NCI-H526 (cell line): ENCODE results near the gene BPGM.
"Not testable (repeated sequence)": the region's sequence is repeated elsewhere in the genome, so short reads cannot be mapped to it uniquely, and the experiment has no call there.

Source experiments
- DNase-seq, 2 experiments: peaks; one replicate each; lab custom pipeline; 2025; lab: John Stamatoyannopoulos, UW

BPGM gene

GRCh38 chr7:134632052-134632451 is 14.6 kb upstream of the BPGM start:
- peak; percentile 90 to 91 for DNase-seq

- peak; percentile 62 to 75 for DNase-seq
Observed at GRCh38 chr7:134632937-134633540, 13.6 kb upstream of the BPGM start.

- no peak for DNase-seq
Observed at GRCh38 chr7:134636008-134636449, 10.6 kb upstream of the BPGM start.

- no peak for DNase-seq
Observed at GRCh38 chr7:134637441-134637840, 9.2 kb upstream of the BPGM start.

GRCh38 chr7:134637934-134638719 is 8.5 kb upstream of the BPGM start:
- DNase-seq: no peak

GRCh38 chr7:134639061-134639460 is 7.6 kb upstream of the BPGM start:
- DNase-seq: no peak

GRCh38 chr7:134639683-134640279 is 6.9 kb upstream of the BPGM start:
- peak; percentile 84 to 86 for DNase-seq

- no peak for DNase-seq
Observed at GRCh38 chr7:134640842-134641715, 5.6 kb upstream of the BPGM start.

- DNase-seq: not testable (repeated sequence)
Observed at GRCh38 chr7:134641981-134642380, 4.7 kb upstream of the BPGM start.

GRCh38 chr7:134643131-134643530 is 3.5 kb upstream of the BPGM start:
- DNase-seq: peak; percentile 14 to 38

GRCh38 chr7:134645478-134645877 is 1.2 kb upstream of the BPGM start:
- DNase-seq: no peak

- no peak for DNase-seq
Observed at GRCh38 chr7:134645935-134646334, 718 bp upstream of the BPGM start.

GRCh38 chr7:134648456-134648855 is 1.8 kb downstream of the BPGM start:
- DNase-seq: peak in 1 of 2 experiments; percentile 15

- DNase-seq: no peak
Observed at GRCh38 chr7:134649226-134649775, 2.6 kb downstream of the BPGM start.

- no peak for DNase-seq
Observed at GRCh38 chr7:134651991-134652390, 5.3 kb downstream of the BPGM start.

- DNase-seq: no peak
Observed at GRCh38 chr7:134654104-134654775, 7.6 kb downstream of the BPGM start.

- DNase-seq: no peak
Observed at GRCh38 chr7:134657526-134657925, 10.9 kb downstream of the BPGM start.

GRCh38 chr7:134660242-134660785 is 13.7 kb downstream of the BPGM start:
- peak in 1 of 2 experiments; percentile 20 for DNase-seq

GRCh38 chr7:134660961-134661376 is 14.3 kb downstream of the BPGM start:
- no peak for DNase-seq

- DNase-seq: no peak
Observed at GRCh38 chr7:134662166-134662870, 15.7 kb downstream of the BPGM start.
